Keratinocyte (primary cell): ENCODE results near the gene RPS25. TPM values are rescaled to one million over a fixed set of nuclear protein-coding genes. Genes with fewer than 3 reads are reported as not detected.
"Not testable (repeated sequence)": the region's sequence is repeated elsewhere in the genome, so short reads cannot be mapped to it uniquely, and the experiment has no call there.

ENCODE experiments used
- DNase-seq: peaks from one replicate; pipeline ENCODE4 v3.0.0-alpha.2; 2011; ENCODE audit warnings: low read depth, missing footprints, low spot score
- FAIRE-seq: peaks from 2 replicates; lab custom pipeline; 2011; peaks lifted over from hg19 to GRCh38; lab: Jason Lieb, UNC
- H2AFZ ChIP-seq: 2 replicates; pipeline ENCODE4 v1.6.0; 2012; ENCODE audit warnings: low read length, control low read depth, inconsistent platforms; ENCODE audit not compliant: control insufficient read depth
- H3K27ac ChIP-seq: 2 replicates; pipeline ENCODE4 v1.5.1; 2011; ENCODE audit warnings: low read length; ENCODE audit not compliant: control insufficient read depth, insufficient read depth
- H3K27me3 ChIP-seq: 3 replicates; pipeline ENCODE4 v1.6.0; 2011; ENCODE audit warnings: low read length; ENCODE audit not compliant: control insufficient read depth, insufficient read depth; ENCODE audit errors: extremely low read depth
- H3K36me3 ChIP-seq, 2 experiments: 2 replicates in 1 of 2; 3 replicates in 1 of 2; pipeline ENCODE4 v1.5.1; 2011; ENCODE audit warnings: low read length in 2 of 2, mild to moderate bottlenecking in 1 of 2; ENCODE audit not compliant: control insufficient read depth in 2 of 2, insufficient read depth in 2 of 2; ENCODE audit errors: extremely low read depth in 1 of 2
- H3K4me1 ChIP-seq: 3 replicates; pipeline ENCODE4 v1.5.1; 2011; ENCODE audit warnings: low read length; ENCODE audit not compliant: control insufficient read depth, insufficient read depth; ENCODE audit errors: extremely low read depth
- H3K4me2 ChIP-seq: 3 replicates; pipeline ENCODE4 v1.6.0; 2011; ENCODE audit warnings: low read depth, low read length; ENCODE audit not compliant: control insufficient read depth, insufficient read depth; ENCODE audit errors: extremely low read depth
- H3K4me3 ChIP-seq, 3 experiments: fragments of 200-600 bp in 1 of 3; sonication (generic) in 1 of 3; 2 replicates in 2 of 3; 3 replicates in 1 of 3; pipeline ENCODE4 v1.5.1; 2011 to 2016; ENCODE audit warnings: low read length in 3 of 3, mild to moderate bottlenecking in 3 of 3, control low read depth in 2 of 3, inconsistent platforms in 1 of 3, low read depth in 1 of 3, mixed read lengths in 1 of 3, mixed run types in 1 of 3, moderate library complexity in 1 of 3; ENCODE audit not compliant: control insufficient read depth in 2 of 3, insufficient read depth in 2 of 3; ENCODE audit errors: extremely low read depth in 1 of 3
- H3K79me2 ChIP-seq: 2 replicates; pipeline ENCODE4 v1.6.0; 2012; ENCODE audit warnings: low read length; ENCODE audit not compliant: control insufficient read depth, insufficient read depth
- H3K9ac ChIP-seq: 3 replicates; pipeline ENCODE4 v1.6.0; 2011; ENCODE audit warnings: low read length; ENCODE audit not compliant: control insufficient read depth, insufficient read depth; ENCODE audit errors: extremely low read depth
- H3K9me1 ChIP-seq: 3 replicates; pipeline ENCODE4 v1.6.0; 2011; ENCODE audit warnings: low read length; ENCODE audit not compliant: control insufficient read depth, insufficient read depth; ENCODE audit errors: extremely low read depth
- H3K9me3 ChIP-seq: 2 replicates; pipeline ENCODE4 v1.5.1; 2012; ENCODE audit warnings: low read depth, low read length; ENCODE audit not compliant: control insufficient read depth
- H4K20me1 ChIP-seq: 3 replicates; pipeline ENCODE4 v1.6.0; 2011; ENCODE audit warnings: low read length; ENCODE audit not compliant: control insufficient read depth, insufficient read depth; ENCODE audit errors: extremely low read depth
- CTCF ChIP-seq, 3 experiments: IDR thresholded peaks in 1 of 3; conservative IDR thresholded peaks in 1 of 3; optimal IDR thresholded peaks in 1 of 3; 2 replicates in 2 of 3; 3 replicates in 1 of 3; pipeline versions ENCODE3 to v1.5.1; 2011; ENCODE audit warnings: low read length in 3 of 3, mild to moderate bottlenecking in 3 of 3, moderate library complexity in 2 of 3, control low read depth in 1 of 3, inconsistent platforms in 1 of 3; ENCODE audit not compliant: insufficient read depth in 2 of 3; ENCODE audit errors: extremely low read depth in 1 of 3
- EZH2 ChIP-seq: IDR thresholded peaks from one replicate; pipeline ENCODE4 v1.6.1; 2012; ENCODE audit warnings: inconsistent platforms, mild to moderate bottlenecking, low read length, moderate library complexity
- dilution Hi-C: fragments of 300-500 bp; cut with MboI; formaldehyde crosslinking; loops from one replicate; pipeline ENCODE4 v1.7.0; 2020; ENCODE audit warnings: low sequenced_read_pairs; ENCODE audit not compliant: extremely low pct_ligation_motif_present
- polyA plus RNA-seq, 5 experiments: library from polyadenylated mRNA; depleted of rRNA in 3 of 5; stranded (reverse) in 3 of 5; stranded (forward) in 1 of 5; unstranded in 1 of 5; fragments of >200 nt; gene quantifications; 1 replicate in 1 of 5; 2 replicates in 3 of 5; 3 replicates in 1 of 5; pipeline versions ENCODE4 v1.2.1 to v1.2.3, GENCODE V29; 2011 to 2012; ENCODE audit warnings: missing spikeins in 2 of 5, low read depth in 1 of 5, low replicate concordance in 1 of 5

RPS25 gene
- polyA plus RNA-seq, 1 donor (not counting 4 experiments of a cell fraction or from before 2014, with no cell fraction given), result 978 TPM

- H3K9me1 ChIP-seq, result no peaks in the 10 kb centered on the region
- no peaks in the 10 kb centered on the region for H3K36me3 ChIP-seq
- H3K79me2 ChIP-seq, result no peaks in the 10 kb centered on the region
- H3K4me2 ChIP-seq, result no peak overlapping the region
- peak; percentile 78 for DNase-seq
- H3K4me1 ChIP-seq, result peaks cover 9% of the 10 kb centered on the region
- no peak overlapping the region for H3K4me3 ChIP-seq
- no peaks in the 10 kb centered on the region for H4K20me1 ChIP-seq
- no peaks in the 10 kb centered on the region for H3K27me3 ChIP-seq
- no peaks in the 10 kb centered on the region for H3K9me3 ChIP-seq
- peak; percentile 75 for FAIRE-seq
- dilution Hi-C loops, result no loop called here
- H3K9ac ChIP-seq, result no peak overlapping the region
- no peak overlapping the region for H2AFZ ChIP-seq
- H3K27ac ChIP-seq, result no peak overlapping the region
- TF ChIP-seq CTCF (optimal IDR thresholded peaks at IDR 0.05 in 1 of 3, IDR thresholded peaks at IDR 0.05 in 1 of 3, conservative IDR thresholded peaks at IDR 0.05 in 1 of 3; ENCODE audit: extremely low read depth in 1 of 3, insufficient read depth in 2 of 3, low read length in 3 of 3), result no peak
- no peak for TF ChIP-seq EZH2
Observed at GRCh38 chr11:118988280-118988679, 29.9 kb downstream of the RPS25 start.

GRCh38 chr11:118984825-118985224, 33.3 kb downstream of the RPS25 start:
- Histone ChIP-seq H3K9me3 (no peaks in the 10 kb centered on the region), H3K9me1 (no peaks in the 10 kb centered on the region), H3K79me2 (no peaks in the 10 kb centered on the region), H3K4me2 (no peak overlapping the region), H2AFZ (no peak overlapping the region), H3K27me3 (no peaks in the 10 kb centered on the region), H3K4me1 (peaks cover 9% of the 10 kb centered on the region), H3K4me3 (no peak overlapping the region), H3K36me3 (no peaks in the 10 kb centered on the region), H4K20me1 (no peaks in the 10 kb centered on the region), H3K27ac (no peak overlapping the region), H3K9ac (no peak overlapping the region)
- no peak for DNase-seq
- FAIRE-seq, result no peak
- TF ChIP-seq CTCF (optimal IDR thresholded peaks at IDR 0.05 in 1 of 3, IDR thresholded peaks at IDR 0.05 in 1 of 3, conservative IDR thresholded peaks at IDR 0.05 in 1 of 3; ENCODE audit: extremely low read depth in 1 of 3, insufficient read depth in 2 of 3, low read length in 3 of 3), result no peak
- no peak for TF ChIP-seq EZH2
- dilution Hi-C loops, result no loop called here

GRCh38 chr11:118984337-118984736, 33.8 kb downstream of the RPS25 start:
- H3K9me3 ChIP-seq, H3K36me3 ChIP-seq, dilution Hi-C loops, DNase-seq, H3K9ac ChIP-seq, H3K27me3 ChIP-seq, H3K4me2 ChIP-seq, H3K4me3 ChIP-seq, H3K79me2 ChIP-seq, FAIRE-seq, H2AFZ ChIP-seq, H3K4me1 ChIP-seq, H3K27ac ChIP-seq, H4K20me1 ChIP-seq, H3K9me1 ChIP-seq: not testable (repeated sequence)
